Subcutaneous abdominal adipose tissue (tissue), 5 donors: Measurements from ENCODE around the gene ZSWIM6.
A peak's percentile ranks its signal among the peaks of the same experiment; 100 is the strongest.

Experiments
- H3K27ac ChIP-seq: one replicate; pipeline ENCODE4 v1.7.0; 2013; ENCODE audit warnings: low read depth, mild to moderate bottlenecking, inconsistent platforms, low read length, moderate library complexity
- H3K27me3 ChIP-seq, 5 donors: one replicate each; pipeline ENCODE4 v1.7.0; 2013; ENCODE audit warnings: low read length in 5 of 5, inconsistent platforms in 1 of 5; ENCODE audit not compliant: control insufficient read depth in 5 of 5, insufficient read depth in 4 of 5
- H3K36me3 ChIP-seq, 5 donors: one replicate each; pipeline ENCODE4 v1.7.0; 2013; ENCODE audit warnings: low read length in 5 of 5; ENCODE audit not compliant: control insufficient read depth in 5 of 5, insufficient read depth in 5 of 5
- H3K4me1 ChIP-seq, 5 donors: one replicate each; pipeline ENCODE4 v1.7.0; 2013; ENCODE audit warnings: low read length in 5 of 5, mild to moderate bottlenecking in 3 of 5, moderate library complexity in 1 of 5; ENCODE audit not compliant: control insufficient read depth in 5 of 5, insufficient read depth in 5 of 5
- H3K4me3 ChIP-seq, 5 donors: one replicate each; pipeline ENCODE4 v1.7.0; 2013; ENCODE audit warnings: low read length in 5 of 5, low read depth in 1 of 5
- H3K9ac ChIP-seq, 5 donors: one replicate each; pipeline ENCODE4 v1.7.0; 2013; ENCODE audit warnings: low read length in 5 of 5, mild to moderate bottlenecking in 4 of 5, moderate library complexity in 3 of 5
- H3K9me3 ChIP-seq, 5 donors: one replicate each; pipeline ENCODE4 v1.7.0; 2013; ENCODE audit warnings: low read length in 5 of 5; ENCODE audit not compliant: control insufficient read depth in 5 of 5
- donor health status: healthy.
- donor health status: healthy.
- donor health status: healthy.
- donor health status: healthy.
- donor health status: healthy.

ZSWIM6 gene

GRCh38 chr5:61450493-61451279, 118.6 kb downstream of the ZSWIM6 start:
- Histone ChIP-seq H3K27me3 (no peaks in the 10 kb centered on the region), H3K4me1 (peaks cover 0 to 20% (median 11%) of the 10 kb centered on the region in 5 donors), H3K9me3 (peaks cover 0 to 13% (median 3%) of the 10 kb centered on the region in 5 donors), H3K4me3 (no peak overlapping the region), H3K27ac (peak overlapping the region; percentile 25), H3K36me3 (no peaks in the 10 kb centered on the region), H3K9ac (no peak overlapping the region)

GRCh38 chr5:61455179-61456006, 123.3 kb downstream of the ZSWIM6 start:
- Histone ChIP-seq H3K4me1 (peaks cover 0 to 11% (median 7%) of the 10 kb centered on the region in 5 donors), H3K4me3 (no peak overlapping the region), H3K27ac (no peak overlapping the region), H3K9ac (no peak overlapping the region), H3K9me3 (no peaks in the 10 kb centered on the region), H3K36me3 (no peaks in the 10 kb centered on the region), H3K27me3 (no peaks in the 10 kb centered on the region)

GRCh38 chr5:61460471-61460870, 128.4 kb downstream of the ZSWIM6 start:
- no peaks in the 10 kb centered on the region for H3K9me3 ChIP-seq
- no peaks in the 10 kb centered on the region for H3K27me3 ChIP-seq
- H3K36me3 ChIP-seq: no peaks in the 10 kb centered on the region
- H3K4me1 ChIP-seq: peaks cover 0 to 20% (median 10%) of the 10 kb centered on the region in 5 donors
- H3K27ac ChIP-seq: no peak overlapping the region
- no peak overlapping the region for H3K9ac ChIP-seq
- H3K4me3 ChIP-seq: no peak overlapping the region

- H3K9ac ChIP-seq: no peak overlapping the region
- peaks cover 0 to 30% (median 20%) of the 10 kb centered on the region in 5 donors for H3K4me1 ChIP-seq
- no peaks in the 10 kb centered on the region for H3K27me3 ChIP-seq
- H3K27ac ChIP-seq: no peak overlapping the region
- no peak overlapping the region for H3K4me3 ChIP-seq
- H3K36me3 ChIP-seq: no peaks in the 10 kb centered on the region
- no peaks in the 10 kb centered on the region for H3K9me3 ChIP-seq
Measured at GRCh38 chr5:61461417-61461816, 129.4 kb downstream of the ZSWIM6 start.

- Histone ChIP-seq H3K27ac (no peak overlapping the region), H3K4me3 (no peak overlapping the region), H3K4me1 (peaks cover 0 to 34% (median 25%) of the 10 kb centered on the region in 5 donors), H3K9me3 (no peaks in the 10 kb centered on the region), H3K36me3 (no peaks in the 10 kb centered on the region), H3K27me3 (no peaks in the 10 kb centered on the region), H3K9ac (no peak overlapping the region)
Measured at GRCh38 chr5:61461926-61462325, 129.9 kb downstream of the ZSWIM6 start.

GRCh38 chr5:61463596-61463995, 131.5 kb downstream of the ZSWIM6 start:
- Histone ChIP-seq H3K27ac (no peak overlapping the region), H3K36me3 (no peaks in the 10 kb centered on the region), H3K4me3 (no peak overlapping the region), H3K9ac (no peak overlapping the region), H3K9me3 (no peaks in the 10 kb centered on the region), H3K4me1 (peaks cover 0 to 49% (median 41%) of the 10 kb centered on the region in 5 donors), H3K27me3 (no peaks in the 10 kb centered on the region)

- Histone ChIP-seq H3K27ac (no peak overlapping the region), H3K4me3 (no peak overlapping the region), H3K27me3 (no peaks in the 10 kb centered on the region), H3K36me3 (no peaks in the 10 kb centered on the region), H3K9ac (no peak overlapping the region), H3K4me1 (peaks cover 0 to 50% (median 44%) of the 10 kb centered on the region in 5 donors), H3K9me3 (no peaks in the 10 kb centered on the region)
Measured at GRCh38 chr5:61464512-61464911, 132.5 kb downstream of the ZSWIM6 start.

GRCh38 chr5:61465066-61465465, 133.0 kb downstream of the ZSWIM6 start:
- Histone ChIP-seq H3K9me3 (no peaks in the 10 kb centered on the region), H3K9ac (no peak overlapping the region), H3K4me3 (no peak overlapping the region), H3K36me3 (no peaks in the 10 kb centered on the region), H3K4me1 (peaks cover 0 to 50% (median 44%) of the 10 kb centered on the region in 5 donors), H3K27ac (no peak overlapping the region), H3K27me3 (no peaks in the 10 kb centered on the region)

GRCh38 chr5:61465496-61465895, 133.4 kb downstream of the ZSWIM6 start:
- no peak overlapping the region for H3K27ac ChIP-seq
- no peaks in the 10 kb centered on the region for H3K9me3 ChIP-seq
- H3K4me3 ChIP-seq: no peak overlapping the region
- H3K9ac ChIP-seq: no peak overlapping the region
- no peaks in the 10 kb centered on the region for H3K27me3 ChIP-seq
- peaks cover 0 to 50% (median 44%) of the 10 kb centered on the region in 5 donors for H3K4me1 ChIP-seq
- H3K36me3 ChIP-seq: no peaks in the 10 kb centered on the region

- Histone ChIP-seq H3K4me3 (no peak overlapping the region), H3K4me1 (peaks cover 0 to 50% (median 44%) of the 10 kb centered on the region in 5 donors), H3K27ac (no peak overlapping the region), H3K36me3 (no peaks in the 10 kb centered on the region), H3K9ac (no peak overlapping the region), H3K9me3 (no peaks in the 10 kb centered on the region), H3K27me3 (no peaks in the 10 kb centered on the region)
Measured at GRCh38 chr5:61466017-61466416, 134.0 kb downstream of the ZSWIM6 start.
